GM23338 (cell line): ENCODE results near the gene TNFSF18. TPM values are rescaled to one million over a fixed set of nuclear protein-coding genes. Genes with fewer than 3 reads are reported as not detected.

ENCODE experiments used
- ATAC-seq: fragments of 200-7000 bp; cut with Tn5 transposase; 3 replicates; pipeline ENCODE4 v1.9.1; 2020
- DNase-seq: peaks from one replicate; pipeline ENCODE4 v3.0.0-alpha.2; 2015; ENCODE audit warnings: low spot score
- H2AFZ ChIP-seq: fragments of 200-600 bp; sonication (generic); 2 replicates; pipeline ENCODE4 v1.8.0; 2016; ENCODE audit warnings: antibody characterized with exemption, mild to moderate bottlenecking, moderate library complexity
- H3F3A ChIP-seq: fragments of 200-600 bp; sonication (generic); replicated peaks from 2 replicates; pipeline ENCODE4 v1.8.0; 2017; ENCODE audit warnings: antibody characterized with exemption, mixed run types, low read depth
- H3K27ac ChIP-seq: fragments of 200-600 bp; sonication (generic); 2 replicates; pipeline ENCODE4 v1.6.1; 2016; ENCODE audit warnings: low read depth
- H3K27me3 ChIP-seq: fragments of 200-600 bp; sonication (generic); 2 replicates; pipeline ENCODE4 v1.8.0; 2016; ENCODE audit warnings: mild to moderate bottlenecking, mixed run types, moderate library complexity; ENCODE audit not compliant: insufficient read depth
- H3K36me3 ChIP-seq: fragments of 200-600 bp; sonication (generic); 2 replicates; pipeline ENCODE4 v1.8.0; 2016; ENCODE audit warnings: mild to moderate bottlenecking; ENCODE audit not compliant: insufficient read depth
- H3K4me1 ChIP-seq: fragments of 200-600 bp; sonication (generic); 2 replicates; pipeline ENCODE4 v1.8.0; 2016; ENCODE audit warnings: mild to moderate bottlenecking, moderate library complexity; ENCODE audit not compliant: insufficient read depth
- H3K4me2 ChIP-seq: fragments of 200-600 bp; sonication (generic); 2 replicates; pipeline ENCODE4 v1.7.1; 2017; ENCODE audit warnings: mixed run types
- H3K4me3 ChIP-seq: fragments of 200-600 bp; sonication (generic); 2 replicates; pipeline ENCODE4 v1.6.1; 2016; ENCODE audit warnings: mixed run types
- H3K79me2 ChIP-seq: fragments of 200-600 bp; sonication (generic); replicated peaks from 2 replicates; pipeline ENCODE4 v1.8.0; 2017; ENCODE audit warnings: mild to moderate bottlenecking; ENCODE audit not compliant: insufficient read depth
- H3K9me2 ChIP-seq: fragments of 200-600 bp; sonication (generic); 2 replicates; pipeline ENCODE4 v1.8.0; 2017; ENCODE audit not compliant: insufficient read depth
- H4K20me1 ChIP-seq: fragments of 200-600 bp; sonication (generic); replicated peaks from 2 replicates; pipeline ENCODE4 v1.8.0; 2017; ENCODE audit warnings: mild to moderate bottlenecking; ENCODE audit not compliant: insufficient read depth
- H3K27ac Mint-ChIP-seq: 2 replicates; pipeline ENCODE4 v1.8.0; 2020; ENCODE audit warnings: inconsistent platforms, mild to moderate bottlenecking, moderate library complexity, mixed read lengths
- H3K27me3 Mint-ChIP-seq: 3 replicates; pipeline ENCODE4 v1.8.0; 2022; ENCODE audit warnings: low read depth, mild to moderate bottlenecking, moderate library complexity, mixed read lengths, inconsistent platforms; ENCODE audit not compliant: insufficient read depth, poor library complexity
- H3K36me3 Mint-ChIP-seq: 3 replicates; pipeline ENCODE4 v1.8.0; 2021; ENCODE audit warnings: low read depth, mild to moderate bottlenecking, inconsistent platforms, moderate library complexity, mixed read lengths
- H3K4me1 Mint-ChIP-seq: 3 replicates; pipeline ENCODE4 v1.8.0; 2020; ENCODE audit warnings: mild to moderate bottlenecking, inconsistent platforms, mixed read lengths
- H3K4me3 Mint-ChIP-seq: 3 replicates; pipeline ENCODE4 v1.8.0; 2021; ENCODE audit warnings: moderate library complexity, mild to moderate bottlenecking, inconsistent platforms, mixed read lengths
- H3K9me3 Mint-ChIP-seq: 3 replicates; pipeline ENCODE4 v1.8.0; 2020; ENCODE audit warnings: moderate library complexity, mild to moderate bottlenecking, inconsistent platforms, mixed read lengths
- CREB1 ChIP-seq: fragments of 250-450 bp; sonication (Bioruptor Pico); IDR thresholded peaks from 2 replicates; pipeline ENCODE4 v1.5.0; 2020; ENCODE audit warnings: low read depth, mild to moderate bottlenecking, moderate library complexity
- CTCF ChIP-seq, 2 experiments: fragments of 200-600 bp in 1 of 2; sonication (generic) in 1 of 2; conservative IDR thresholded peaks; 2 replicates each; pipeline versions ENCODE4 v1.5.1 to v1.6.1; 2016 to 2017; ENCODE audit warnings: antibody characterized with exemption in 2 of 2, low read depth in 2 of 2, mild to moderate bottlenecking in 2 of 2, moderate library complexity in 1 of 2
- ETS1 ChIP-seq: IDR thresholded peaks from 2 replicates; pipeline ENCODE4 v1.6.1; 2016; ENCODE audit warnings: antibody characterized with exemption
- EZH2 ChIP-seq: fragments of 200-600 bp; sonication (generic); IDR thresholded peaks from one replicate; pipeline ENCODE4 v1.8.0; 2017; ENCODE audit warnings: antibody characterized with exemption, mild to moderate bottlenecking, low read depth; ENCODE audit not compliant: unreplicated experiment
- EZH2phosphoT487 ChIP-seq: fragments of 200-600 bp; sonication (generic); IDR thresholded peaks from one replicate; pipeline ENCODE4 v1.8.1; 2018; ENCODE audit warnings: antibody characterized with exemption; ENCODE audit not compliant: unreplicated experiment
- JUNB ChIP-seq: IDR thresholded peaks from one replicate; pipeline ENCODE4 v1.6.1; 2016; ENCODE audit warnings: antibody characterized with exemption; ENCODE audit not compliant: unreplicated experiment
- NANOG ChIP-seq: IDR thresholded peaks from 2 replicates; pipeline ENCODE4 v1.6.1; 2016; ENCODE audit warnings: antibody characterized with exemption, borderline replicate concordance
- POLR2AphosphoS5 ChIP-seq: IDR thresholded peaks from 2 replicates; pipeline ENCODE4 v1.6.1; 2016; ENCODE audit warnings: antibody characterized with exemption, low read depth
- REST ChIP-seq: IDR thresholded peaks from one replicate; pipeline ENCODE4 v1.6.1; 2018; ENCODE audit warnings: antibody characterized with exemption; ENCODE audit not compliant: unreplicated experiment
- STAT1 ChIP-seq: IDR thresholded peaks from one replicate; pipeline ENCODE4 v1.6.1; 2016; ENCODE audit warnings: antibody characterized with exemption; ENCODE audit not compliant: unreplicated experiment
- ZNF114 ChIP-seq: fragments of 250-450 bp; sonication (Bioruptor Pico); IDR thresholded peaks from 2 replicates; pipeline ENCODE4 v1.5.0; 2020; ENCODE audit warnings: mild to moderate bottlenecking, moderate library complexity
- ZNF331 ChIP-seq: fragments of 250-450 bp; sonication (Bioruptor Pico); IDR thresholded peaks from 2 replicates; pipeline ENCODE4 v1.5.0; 2020; ENCODE audit warnings: low read depth, mild to moderate bottlenecking, moderate library complexity
- ZNF462 ChIP-seq: fragments of 250-450 bp; sonication (Bioruptor Pico); IDR thresholded peaks from 2 replicates; pipeline ENCODE4 v1.5.0; 2020; ENCODE audit warnings: mild to moderate bottlenecking, moderate library complexity
- polyA plus RNA-seq: library from polyadenylated mRNA; unstranded; fragments of >200 nt; fragmentation: Nextera tagmentation; extraction: Ambion mirVana; gene quantifications from 2 replicates; pipeline ENCODE4 v1.2.1, GENCODE V29; 2016
- total RNA-seq: library from RNA; depleted of rRNA; stranded (reverse); fragments of >200 nt; shearing (Covaris generic); gene quantifications from 2 replicates; pipeline ENCODE4 v1.2.3, GENCODE V29; 2014

Gene TNFSF18
- total and polyA plus RNA-seq, 2 experiments from 2014 or later = not detected

GRCh38 chr1:173002891-173003838 lies 47.6 kb downstream of the TNFSF18 start:
- no peak overlapping the region for H3K27ac Mint-ChIP-seq
- DNase-seq (no peak), ATAC-seq (no peak)

More at GRCh38 chr1:173002891-173003838, 47.6 kb downstream of the TNFSF18 start:
- peaks cover 4% of the 10 kb centered on the region; the same call in 1 of the 2 replicates for H3K9me2 ChIP-seq
- Mint-ChIP-seq H3K4me3 (no peak overlapping the region), H3K36me3 (no peaks in the 10 kb centered on the region), H3K9me3 (peaks cover 25% of the 10 kb centered on the region), H3K4me1 (peaks cover 6% of the 10 kb centered on the region; the same call in 2 of the 3 replicates), H3K27me3 (peaks cover 2% of the 10 kb centered on the region)
- no peak overlapping the region for H3K4me3 ChIP-seq
- TF ChIP-seq ETS1 (no peak), STAT1 (no peak), EZH2 (no peak), JUNB (no peak), EZH2phosphoT487 (no peak), REST (no peak), ZNF331 (CRISPR knock-in tag) (no peak), NANOG (no peak), ZNF114 (CRISPR knock-in tag) (no peak), CTCF (conservative IDR thresholded peaks at IDR 0.05; ENCODE audit: low read depth in 2 of 2) (no peak), CREB1 (CRISPR knock-in tag) (no peak), ZNF462 (no peak), POLR2AphosphoS5 (no peak)
- H3K4me1 ChIP-seq = no peaks in the 10 kb centered on the region
- no peak overlapping the region for H2AFZ ChIP-seq
- no peaks in the 10 kb centered on the region for H4K20me1 ChIP-seq
- H3K27ac ChIP-seq = no peak overlapping the region
- no peak overlapping the region for H3K4me2 ChIP-seq
- no peaks in the 10 kb centered on the region for H3K36me3 ChIP-seq
- H3K79me2 ChIP-seq = no peaks in the 10 kb centered on the region
- no peaks in the 10 kb centered on the region for H3F3A ChIP-seq
- H3K27me3 ChIP-seq = no peaks in the 10 kb centered on the region
